ENCODE data around the gene VPS13A. TPM values are rescaled to one million over a fixed set of nuclear protein-coding genes. Genes with fewer than 3 reads are reported as not detected.

Gene VPS13A
- total and polyA plus RNA-seq, 9 of the 15 experiments (the other 6 are each of a cell fraction or from before 2014, with no cell fraction given) = 5.6 to 29.9 (median 14.7) TPM

GRCh38 chr9:77283991-77284390 lies 106.7 kb downstream of the VPS13A start (continued):
- TF ChIP-seq ELK1 (CRISPR knock-in tag; IDR thresholded peaks at IDR 0.05) (no peak), MAFF (IDR thresholded peaks at IDR 0.05; ENCODE audit: low read length) (no peak), KDM4B (IDR thresholded peaks at IDR 0.05; ENCODE audit: borderline replicate concordance in 2 of 2, low read depth in 1 of 2) (no peak), CGGBP1 (CRISPR knock-in tag; IDR thresholded peaks at IDR 0.05) (no peak), DNMT1 (IDR thresholded peaks at IDR 0.05) (no peak), POU5F1 (IDR thresholded peaks at IDR 0.05; ENCODE audit: borderline replicate concordance, low read depth, low read length, partially characterized antibody) (no peak)

GRCh38 chr9:77284616-77285015 lies 107.3 kb downstream of the VPS13A start:
- BruUV-seq (replicated peaks) = no TSS peak
- Histone ChIP-seq H3K27ac (ENCODE audit: extremely low read depth, low read depth, low read length) (no peak overlapping the region), H3K36me3 (ENCODE audit: control insufficient read depth, insufficient read depth, low read length) (peaks cover 6% of the 10 kb centered on the region; the same call in 2 of the 3 replicates), H3K9ac (ENCODE audit: insufficient read depth in 1 of 2, low read depth in 2 of 2, low read length in 2 of 2) (no peak overlapping the region), H3K4me1 (replicated peaks in 1 of 2; ENCODE audit: control insufficient read depth in 2 of 2, insufficient read depth in 2 of 2, low read length in 2 of 2) (no peaks in the 10 kb centered on the region), H4K20me1 (replicated peaks; ENCODE audit: control insufficient read depth, insufficient read depth, low read length) (no peaks in the 10 kb centered on the region), H3K9me1 (ENCODE audit: control insufficient read depth, insufficient read depth, low read length) (no peaks in the 10 kb centered on the region), H3K79me2 (ENCODE audit: control insufficient read depth, insufficient read depth, low read length) (no peaks in the 10 kb centered on the region), H3K9me3 (replicated peaks; ENCODE audit: control insufficient read depth, insufficient read depth, low read depth, low read length) (no peaks in the 10 kb centered on the region), H3K4me3 (no peak overlapping the region), H2AFZ (ENCODE audit: low read depth, low read length) (no peak overlapping the region), H3K4me2 (ENCODE audit: insufficient read depth, low read length) (no peak overlapping the region), H3K27me3 (ENCODE audit: control insufficient read depth in 2 of 2, insufficient read depth in 2 of 2, low read length in 2 of 2) (no peaks in the 10 kb centered on the region)
- CTCF ChIA-PET (ENCODE audit: low intra/inter-chr PET ratio) = no interaction called here
- POLR2A ChIA-PET = no interaction called here
- in situ Hi-C loops (cut with MboI) = no loop called here
- ATAC-seq = no peak
- intact Hi-C loops (cut with micrococcal nuclease) = no loop called here
- DNase-seq (ENCODE audit: extremely low read depth in 1 of 4, low spot score in 3 of 4) = no peak
- no peak for FAIRE-seq
- WGBS (ENCODE audit: insufficient coverage, low coverage, missing lambda C conversion rate) = 96% methylated on average over 5 of the region's 7 CpGs
- TF ChIP-seq ZC3H8 (IDR thresholded peaks at IDR 0.05) (no peak), JUNB (CRISPR knock-in tag; conservative IDR thresholded peaks at IDR 0.05) (no peak), GMEB1 (CRISPR knock-in tag; IDR thresholded peaks at IDR 0.05) (no peak), TCF3 (CRISPR knock-in tag; IDR thresholded peaks at IDR 0.05) (no peak), BRD4 (IDR thresholded peaks at IDR 0.05) (no peak), ZC3H11A (IDR thresholded peaks at IDR 0.05; ENCODE audit: low read depth, low read length) (no peak), PYGO2 (tag; IDR thresholded peaks at IDR 0.05) (no peak)

All from K562 (cell line).